Kasumi-1 (cell line): ENCODE results near the gene SEC16B.

Experiments used
- DNase-seq, 2 experiments: peaks; one replicate each; lab custom pipeline; 2025; lab: John Stamatoyannopoulos, UW

SEC16B gene

DNA sequence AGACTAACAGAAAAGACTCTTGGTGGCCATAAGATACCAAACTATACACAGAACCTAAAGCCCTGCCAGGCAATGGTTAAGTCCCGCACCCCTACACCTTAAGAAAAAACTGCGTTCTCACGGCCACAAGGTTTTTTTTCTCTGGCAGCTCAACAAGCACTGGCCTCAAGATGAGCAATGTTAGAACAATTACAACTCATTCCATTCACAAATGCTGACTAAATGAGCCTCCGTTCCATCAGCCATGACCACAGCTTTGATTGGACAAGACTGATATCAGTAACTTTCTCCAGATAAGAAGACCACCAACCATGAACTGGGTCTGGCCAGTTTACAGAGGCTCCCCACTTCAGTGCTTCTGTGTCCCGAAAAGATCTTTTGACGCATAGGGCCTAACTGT is 31.9 kb downstream of the SEC16B start:
- no peak for DNase-seq

DNA sequence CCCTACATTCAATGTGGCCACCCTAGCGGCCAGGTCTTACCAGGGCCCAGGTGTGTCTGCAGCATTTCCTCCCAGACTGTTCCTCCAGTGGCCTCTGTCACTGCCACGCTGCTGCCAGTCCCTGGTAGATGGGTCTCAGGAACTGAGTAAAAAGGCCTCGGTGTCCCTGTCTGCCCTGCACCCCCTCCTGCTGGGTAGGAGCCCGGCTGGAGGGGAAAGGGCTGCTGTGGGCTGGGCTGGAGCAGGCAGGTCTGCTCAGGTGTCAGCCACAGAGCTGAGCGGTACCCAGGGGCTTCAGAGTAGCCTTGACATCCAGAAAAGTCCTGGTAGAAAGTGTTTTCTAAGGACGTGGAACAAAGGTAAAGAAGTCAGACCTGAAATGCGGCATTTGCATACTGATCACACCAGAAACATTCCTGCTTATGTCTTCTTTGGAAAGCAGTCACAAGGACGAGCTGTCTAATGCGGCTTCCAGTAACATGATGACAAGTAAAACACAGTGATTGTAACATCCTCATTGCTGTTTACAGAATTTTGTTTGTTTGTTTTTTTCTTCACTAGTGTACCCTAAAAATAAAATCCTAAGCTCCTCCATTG is 32.6 kb downstream of the SEC16B start:
- DNase-seq = no peak

DNA sequence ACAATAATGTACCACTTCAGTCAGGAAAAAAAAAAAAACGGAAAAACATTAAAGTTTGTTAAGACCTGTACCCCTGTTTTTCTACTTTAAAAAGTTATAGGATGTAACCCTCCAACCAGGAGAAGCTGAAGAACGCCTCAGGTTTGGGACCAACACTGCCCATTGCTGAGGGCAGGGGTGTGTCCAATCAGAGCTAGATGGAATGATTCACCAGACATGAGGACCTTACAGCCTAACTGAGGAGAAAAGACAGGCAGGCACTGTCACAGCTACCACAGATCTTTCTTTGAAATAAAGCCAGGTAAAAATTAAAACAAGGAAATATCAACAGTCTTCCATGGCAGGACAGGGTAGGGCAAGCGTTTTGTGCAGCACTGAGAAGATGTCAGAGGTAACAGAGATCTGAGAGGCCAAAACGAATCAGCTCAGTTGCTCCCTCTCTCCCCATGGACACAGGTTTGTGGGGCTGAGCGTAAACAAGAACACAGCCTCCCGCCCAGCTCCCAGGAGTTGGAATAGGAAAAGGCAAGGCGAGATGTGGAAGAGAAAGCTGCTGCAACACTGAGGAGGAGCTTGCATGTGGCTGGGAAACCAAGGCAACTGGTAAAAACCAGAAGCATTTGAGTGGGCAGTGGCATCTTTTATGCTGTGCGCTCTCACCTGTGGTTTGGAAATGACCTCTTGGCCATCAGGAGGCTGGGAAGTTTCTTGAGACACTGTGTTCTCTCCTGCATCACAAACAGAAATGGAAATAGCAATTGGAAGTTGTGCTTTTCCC is 34.0 kb downstream of the SEC16B start:
- no peak for DNase-seq

DNA sequence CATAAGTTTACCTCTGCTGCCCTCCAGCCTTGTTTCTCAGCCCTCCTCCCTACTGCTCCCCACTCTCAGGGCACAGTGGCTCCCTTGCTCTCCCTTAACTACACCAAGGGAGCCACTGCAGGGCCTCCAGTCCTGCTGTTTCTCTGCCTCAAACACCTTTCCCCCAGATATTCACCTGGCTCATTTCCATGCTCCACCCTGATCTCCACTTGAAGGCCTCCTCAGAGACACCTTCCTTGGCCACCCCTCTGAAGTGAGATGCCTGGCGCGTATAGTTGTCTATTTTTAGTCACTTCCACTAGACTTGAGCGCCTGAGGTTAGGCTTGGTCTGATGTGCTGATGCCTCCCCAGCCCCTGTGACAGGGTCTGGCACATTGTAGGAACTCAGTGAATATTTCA is 34.9 kb downstream of the SEC16B start:
- DNase-seq = no peak

DNA sequence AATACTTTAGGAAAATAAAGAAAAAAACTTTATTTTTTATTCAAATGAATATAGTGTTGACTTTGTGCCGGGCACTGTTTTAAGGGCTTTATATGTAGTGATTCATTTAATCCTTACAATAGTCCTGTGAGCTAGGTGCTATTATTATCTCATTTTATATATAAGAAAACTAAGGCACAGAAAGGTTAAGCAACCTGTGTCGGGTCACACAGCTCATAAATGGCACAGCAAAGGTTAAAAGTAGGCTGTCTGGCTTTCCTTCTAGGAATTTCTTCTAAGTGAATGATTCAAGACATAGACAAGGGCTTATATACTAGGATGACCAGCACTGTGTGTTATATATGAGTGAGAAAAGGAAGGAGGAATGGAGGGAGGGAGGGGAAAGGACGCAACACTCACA is 35.4 kb downstream of the SEC16B start:
- DNase-seq = no peak

DNA sequence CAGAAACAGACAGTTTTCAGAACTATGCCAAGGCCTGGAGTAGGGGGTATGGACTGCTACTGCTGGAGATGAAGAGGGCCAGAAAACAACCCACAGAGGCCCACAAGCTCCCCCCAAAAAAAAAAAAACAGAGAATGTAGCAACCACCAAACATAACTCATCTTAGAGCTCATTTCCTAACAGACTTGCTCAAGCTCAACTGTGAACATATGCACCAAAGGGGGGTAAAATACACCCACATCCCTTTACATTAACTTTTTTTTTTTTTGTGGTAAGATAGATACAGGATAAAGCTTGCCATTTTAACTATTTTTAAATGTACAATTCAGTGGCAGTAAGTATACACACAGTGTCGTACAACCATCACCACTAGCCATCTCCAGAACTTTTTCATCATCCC is 36.0 kb downstream of the SEC16B start:
- DNase-seq = no peak

DNA sequence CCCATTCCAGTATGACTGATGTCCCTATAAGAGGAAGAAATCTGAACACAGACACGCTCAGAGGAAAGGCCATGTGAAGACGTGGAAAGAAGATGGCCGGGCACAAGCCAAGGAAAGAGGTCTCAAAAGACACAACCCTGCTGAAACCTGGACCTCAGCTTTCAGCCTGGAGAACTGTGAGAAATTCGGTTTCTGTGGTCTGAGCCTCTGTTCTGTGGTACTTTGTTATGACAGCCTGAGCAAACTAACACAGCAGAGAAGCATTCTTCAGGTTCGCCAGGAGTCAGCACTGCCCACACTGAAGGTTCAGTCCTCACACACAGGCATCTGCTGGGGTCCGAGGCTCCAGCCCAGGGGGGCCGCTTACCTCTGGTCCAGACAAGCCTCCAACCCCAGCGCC is 37.7 kb downstream of the SEC16B start:
- no peak for DNase-seq

DNA sequence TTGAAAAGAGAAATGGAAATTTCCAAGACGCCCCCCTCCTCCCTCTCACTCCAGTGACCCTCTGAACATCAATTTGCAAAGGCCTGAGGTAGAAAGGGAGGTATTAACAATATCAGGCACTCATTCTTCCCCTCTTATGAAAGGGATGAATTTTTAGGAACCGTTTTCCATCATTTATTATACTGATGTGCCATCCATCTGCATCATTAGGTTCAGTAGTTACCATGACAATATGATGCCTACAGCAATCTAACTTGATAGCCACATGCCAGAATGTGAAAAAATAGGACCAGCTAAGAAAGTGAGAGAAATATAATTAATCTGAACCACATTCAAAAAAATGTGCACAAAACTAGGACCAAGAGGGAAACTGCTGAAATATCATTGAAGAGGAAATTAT is 40.9 kb downstream of the SEC16B start:
- no peak for DNase-seq

DNA sequence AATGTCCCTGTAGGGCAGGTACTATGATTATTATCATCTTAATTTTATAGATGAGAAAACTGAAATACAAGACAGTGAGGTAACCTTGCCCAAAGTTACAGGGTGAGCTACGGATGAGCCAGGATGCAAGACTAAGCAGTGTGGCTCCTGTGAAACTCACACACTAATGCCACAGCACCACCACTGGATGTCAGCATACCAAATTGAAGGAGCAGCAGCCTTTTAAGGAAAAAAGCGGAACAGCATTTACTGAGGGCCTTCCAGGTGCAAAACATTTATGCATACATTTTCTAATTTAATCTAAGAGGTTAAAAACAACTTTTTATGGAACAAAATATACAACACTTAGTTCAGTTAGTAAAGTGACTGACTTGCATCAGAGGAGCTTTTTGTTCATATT is 41.7 kb downstream of the SEC16B start:
- DNase-seq = no peak

DNA sequence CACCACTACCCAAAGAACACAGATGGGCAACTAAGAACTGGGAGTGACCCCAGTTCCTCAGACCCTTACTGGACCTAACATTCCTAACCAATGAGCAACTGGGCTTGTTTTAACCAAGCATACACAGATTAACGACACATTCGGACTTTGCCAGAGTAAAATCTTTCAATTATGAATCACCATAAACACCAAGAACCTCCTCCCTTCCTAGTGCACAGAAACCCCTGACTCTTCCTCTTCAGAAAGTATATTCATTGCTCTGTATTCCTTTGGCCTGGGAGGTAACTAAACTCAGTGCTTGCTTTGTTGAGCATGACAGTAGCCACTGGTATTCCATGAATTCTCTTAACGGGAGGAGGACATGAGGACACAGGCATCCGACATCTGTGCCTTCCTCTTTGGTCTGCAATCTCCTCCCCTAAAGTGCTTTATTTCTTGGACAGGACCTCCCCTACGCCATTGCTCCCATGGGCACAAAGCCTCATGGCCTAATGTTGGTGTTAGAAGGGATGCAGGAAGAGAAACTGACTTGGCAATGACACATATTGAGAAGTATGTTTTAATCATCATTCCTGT is 42.7 kb downstream of the SEC16B start:
- no peak for DNase-seq

DNA sequence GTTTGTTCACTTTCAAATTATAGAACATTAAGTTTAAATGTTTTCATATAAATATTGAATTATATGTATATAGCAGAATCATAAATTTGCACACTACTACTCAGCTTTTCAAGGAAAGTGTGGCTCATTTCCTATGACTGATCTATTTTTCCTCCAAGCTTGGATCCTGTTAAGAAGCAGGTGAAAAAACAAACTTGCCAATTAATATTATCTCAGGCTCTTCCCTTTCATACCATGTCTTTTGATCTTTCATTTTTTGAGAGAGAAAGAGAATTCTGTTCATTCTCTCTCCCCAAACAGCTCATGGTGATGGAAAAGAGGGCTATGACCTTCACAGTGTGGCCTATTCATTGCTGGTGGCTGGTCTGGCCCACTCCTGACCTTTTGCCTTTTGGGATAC is 43.7 kb downstream of the SEC16B start:
- no peak for DNase-seq

DNA sequence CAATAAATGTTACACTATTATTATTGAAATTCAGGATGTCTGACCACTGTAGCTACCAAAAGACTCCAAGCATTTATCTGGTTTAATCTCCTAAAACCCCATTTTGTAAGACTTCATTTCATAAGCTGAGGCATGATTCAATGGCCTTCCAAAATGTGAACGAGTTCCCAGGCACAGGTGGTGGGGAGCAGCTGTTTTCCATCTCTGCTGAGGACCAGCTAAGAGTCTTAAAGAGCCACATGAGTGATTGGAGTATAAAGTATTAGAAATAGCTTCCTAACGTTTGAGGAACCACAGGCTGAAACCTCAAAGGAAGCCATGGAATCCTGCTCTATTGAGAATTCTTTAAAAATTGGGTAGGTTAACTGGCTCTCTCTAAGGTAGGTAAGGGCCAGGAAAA is 44.9 kb downstream of the SEC16B start:
- no peak for DNase-seq

DNA sequence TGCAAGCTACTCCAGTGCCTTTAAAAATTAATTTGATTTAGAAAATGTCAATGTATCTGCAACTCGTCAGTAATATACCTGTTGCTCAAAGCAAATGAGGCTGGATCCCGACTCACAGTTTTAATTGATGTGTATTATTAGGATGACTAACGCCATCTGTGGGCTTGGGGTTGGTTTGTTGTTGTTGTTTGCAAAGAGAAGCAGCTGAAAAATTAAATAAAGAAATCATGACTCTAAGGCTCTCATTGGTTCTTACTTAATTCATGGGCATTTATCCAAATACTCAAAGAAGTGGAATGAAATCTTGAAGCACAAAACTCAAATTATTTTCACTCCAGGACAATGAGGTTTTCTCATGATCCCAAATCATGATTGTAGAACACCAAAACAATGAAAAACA is 46.4 kb downstream of the SEC16B start:
- DNase-seq = no peak

DNA sequence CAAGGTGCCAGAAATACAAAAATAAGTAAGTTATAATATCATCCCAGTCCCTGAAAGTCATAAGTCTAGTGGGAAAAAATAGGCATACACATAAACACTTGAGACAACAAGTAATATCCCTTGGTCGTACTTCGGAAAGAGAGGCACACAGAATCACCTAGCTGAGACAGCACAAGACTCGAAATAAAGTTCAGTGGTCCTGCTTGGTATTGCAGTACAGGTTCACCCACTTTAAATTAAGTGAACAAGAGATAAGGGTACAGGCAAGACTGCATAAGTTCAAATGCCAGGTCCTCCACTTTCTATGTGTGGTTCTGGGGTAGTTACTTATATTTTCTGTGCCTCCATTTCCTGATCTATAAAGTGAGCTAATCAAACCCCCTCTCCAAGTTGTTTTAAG is 47.6 kb downstream of the SEC16B start:
- no peak for DNase-seq

DNA sequence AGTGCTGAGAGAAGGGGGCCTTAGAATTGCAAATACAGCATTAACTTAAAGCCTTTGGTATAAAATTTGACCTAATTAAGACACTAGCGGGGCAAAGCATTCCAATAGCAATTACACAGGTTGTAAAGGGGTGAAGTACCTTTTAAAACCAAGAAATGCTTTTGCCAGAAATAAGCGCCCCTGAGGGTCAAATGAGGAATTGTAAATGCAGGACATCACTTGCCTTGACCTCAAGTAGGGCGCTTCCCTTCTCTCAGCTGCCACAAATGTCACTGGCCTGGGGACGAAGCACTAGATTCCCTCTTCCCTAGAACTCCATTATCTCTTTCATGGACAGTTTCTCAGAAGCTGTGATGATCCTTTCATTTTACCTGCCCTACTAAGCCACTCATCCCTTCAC is 48.3 kb downstream of the SEC16B start:
- DNase-seq = no peak

DNA sequence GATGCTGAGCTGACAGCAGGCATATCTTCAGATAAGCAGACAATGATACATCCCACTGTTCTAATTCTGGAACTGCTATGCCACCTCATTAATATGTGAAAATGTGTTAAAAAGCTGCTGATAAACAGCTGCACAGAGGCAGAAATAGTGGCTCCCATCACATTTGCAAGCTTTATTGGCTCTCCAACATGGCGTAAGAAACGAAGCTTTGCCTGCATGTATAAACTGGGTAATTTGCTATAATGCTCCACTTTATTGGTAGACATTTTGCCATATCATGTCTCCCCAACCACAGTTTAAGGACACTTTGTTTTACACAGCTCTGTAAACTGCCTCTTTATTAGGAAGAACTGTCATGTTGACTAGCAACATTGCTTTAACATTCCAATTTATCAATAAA is 49.8 kb downstream of the SEC16B start:
- no peak for DNase-seq

DNA sequence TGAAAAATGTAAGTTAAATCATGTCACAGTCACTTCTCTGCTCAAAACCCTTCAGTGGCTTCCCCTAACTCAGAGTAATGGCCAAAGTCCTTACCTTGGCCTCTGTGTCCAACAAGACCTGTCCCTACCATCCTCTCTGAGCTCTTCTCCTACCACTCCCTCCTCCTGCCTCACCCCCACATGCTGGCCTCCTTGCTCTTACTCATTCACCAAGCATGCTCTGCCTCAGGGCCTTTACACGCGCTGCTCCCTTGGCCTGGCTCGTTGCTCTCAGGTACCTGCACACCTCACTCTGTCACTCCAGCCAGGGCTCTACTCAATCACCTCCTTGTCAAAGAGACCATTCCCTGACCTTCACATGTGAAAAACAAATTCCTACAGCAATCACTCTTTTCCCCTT is 54.2 kb downstream of the SEC16B start:
- DNase-seq = no peak

DNA sequence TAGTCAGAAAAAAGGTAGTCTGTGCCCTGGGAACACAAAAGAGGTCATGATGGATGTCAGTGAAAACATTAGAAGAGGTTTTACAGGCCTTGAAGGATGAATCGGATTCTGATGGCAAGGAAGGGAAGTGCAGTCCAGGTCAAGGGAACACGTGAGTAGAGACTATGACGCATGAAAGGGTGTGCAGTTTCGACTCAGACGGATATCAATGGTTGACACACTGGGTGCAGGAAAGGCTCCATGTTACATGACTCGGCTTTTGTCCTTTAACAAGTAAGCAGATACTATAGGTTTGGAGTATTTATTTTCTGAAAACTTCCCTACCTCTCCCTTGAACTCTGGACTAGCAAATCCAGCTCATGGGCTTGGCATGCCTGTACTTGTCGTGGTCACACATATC is 55.3 kb downstream of the SEC16B start:
- no peak for DNase-seq

DNA sequence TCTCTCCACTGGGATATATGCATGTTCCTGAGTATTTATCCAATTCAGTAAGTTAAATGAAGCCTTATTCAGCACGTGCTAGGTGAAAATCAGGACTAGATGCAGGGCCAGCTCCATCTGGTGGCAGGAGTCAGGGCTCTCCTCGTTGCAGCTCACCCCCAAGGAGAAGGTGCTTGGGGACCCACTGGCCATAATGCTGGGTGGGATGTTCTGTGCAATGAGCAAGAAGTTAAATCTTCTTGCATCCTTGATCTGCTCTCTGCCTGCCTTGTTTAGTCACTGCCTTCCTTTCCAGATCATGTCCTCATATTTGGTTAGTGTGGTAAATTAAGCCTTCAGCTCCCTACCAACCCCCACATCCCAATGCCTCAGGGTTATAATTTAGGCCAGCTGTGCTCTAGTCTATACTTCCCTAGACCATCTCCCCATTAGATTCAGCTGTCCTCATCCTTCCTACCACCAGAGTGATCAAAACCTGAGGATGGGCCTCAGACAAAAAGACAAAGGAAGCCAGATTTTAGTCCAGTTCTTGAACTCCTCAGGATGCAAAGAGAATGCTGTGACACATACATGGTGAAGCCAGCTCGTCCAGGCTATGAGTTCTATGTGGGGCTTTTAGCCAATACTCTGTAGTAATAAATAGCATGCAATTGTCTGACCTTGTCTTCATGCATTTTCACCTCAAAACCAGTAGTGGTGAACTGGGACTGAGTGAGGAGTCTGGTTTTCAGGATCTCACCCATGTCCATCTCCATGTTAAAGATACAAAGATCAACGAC is 55.9 kb downstream of the SEC16B start:
- DNase-seq = peak; percentile 10 to 35

DNA sequence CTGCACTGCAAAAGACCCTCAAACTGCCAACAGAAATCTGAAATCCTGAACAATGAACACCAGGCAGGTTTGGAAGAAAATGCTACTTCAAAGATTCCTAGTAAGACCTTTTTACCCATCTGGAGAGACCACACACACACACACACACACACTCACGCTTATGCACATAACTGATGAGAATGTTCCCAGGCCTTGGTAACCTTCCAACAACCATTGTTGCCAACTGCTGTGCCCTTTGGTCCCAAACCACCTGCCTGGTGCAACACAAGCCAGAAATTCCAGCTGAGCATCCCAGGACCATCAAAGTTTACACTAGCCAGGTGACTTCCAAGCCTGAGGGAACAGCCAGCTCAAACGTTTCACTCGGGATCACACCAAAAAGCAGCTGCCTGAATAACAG is 56.9 kb downstream of the SEC16B start:
- DNase-seq = no peak

DNA sequence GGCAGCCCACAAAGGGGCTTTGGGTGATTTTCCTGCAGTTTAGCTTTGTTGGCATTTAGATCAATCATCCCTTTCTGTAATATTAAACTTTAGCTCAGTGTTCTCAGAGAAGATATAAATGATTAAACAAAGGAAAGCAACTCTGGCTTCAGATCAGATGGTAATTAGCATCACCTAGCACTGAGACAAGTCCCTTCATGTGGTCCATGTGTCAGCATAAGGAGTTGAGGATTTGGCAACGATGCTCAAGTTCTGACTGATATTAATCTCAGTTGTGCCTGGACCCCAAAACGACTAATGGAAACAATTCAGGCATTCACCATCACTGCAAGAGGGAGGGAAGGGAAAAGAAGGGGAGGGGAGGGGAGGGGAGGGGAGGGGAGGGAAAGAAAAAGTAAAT is 60.4 kb downstream of the SEC16B start:
- no peak for DNase-seq

DNA sequence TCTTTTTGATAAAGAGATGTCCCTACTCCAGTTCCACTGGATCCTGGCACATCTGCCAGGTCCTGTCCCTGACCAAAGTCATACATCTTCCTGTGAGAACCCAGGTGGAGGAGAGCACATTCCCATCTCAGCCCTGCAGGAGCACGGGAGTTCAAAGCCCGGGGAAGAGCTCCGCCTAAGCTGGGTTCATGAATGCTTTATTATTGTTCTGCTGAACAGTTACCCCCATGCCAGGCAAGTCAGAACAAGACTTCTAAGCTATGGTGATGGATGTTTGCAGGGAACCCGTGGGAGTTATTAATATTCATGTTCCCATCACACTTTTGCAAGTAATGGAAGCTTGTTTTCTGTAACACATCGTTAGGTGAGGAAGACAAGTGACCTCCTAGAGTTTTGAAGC is 62.9 kb downstream of the SEC16B start:
- DNase-seq = no peak

DNA sequence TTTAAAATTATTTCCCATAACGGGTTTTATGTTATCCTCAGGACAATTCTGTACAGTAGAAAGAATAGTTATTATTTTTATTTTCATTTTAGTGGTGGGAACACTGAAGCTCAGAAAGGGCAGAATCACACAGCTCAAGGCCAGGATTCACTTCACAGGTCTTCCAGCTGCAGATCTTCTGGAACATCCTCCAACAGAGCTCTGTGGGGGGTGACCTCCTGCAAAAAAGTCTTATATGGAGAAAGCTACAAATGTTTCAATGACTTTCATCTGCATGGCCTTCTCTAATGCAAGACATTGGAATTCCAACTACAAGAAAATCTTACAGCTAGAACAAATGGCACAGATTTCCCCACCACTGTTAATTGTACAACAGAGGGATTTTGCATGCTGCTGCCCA is 64.2 kb downstream of the SEC16B start:
- DNase-seq = no peak
